Activated CD4-positive, alpha-beta T cell treated with anti-CD3 and anti-CD28 coated beads for 48 hours (primary cell): Measurements from ENCODE around the gene CFAP74.

Experiments
- DNase-seq: peaks from one replicate; pipeline ENCODE4 v3.0.0-alpha.2; 2020

CFAP74 gene

GRCh38 chr1:2003541-2004131 is at the start of gene CFAP74:
TSS of gene CFAP74 (minus strand) at chr1:2003786. CDS start at chr1:1990956, 12,830 bp downstream.
- DNase-seq, result peak; percentile 47

GRCh38 chr1:2053217-2053616 is 49.6 kb upstream of the CFAP74 start:
- DNase-seq, result no peak

GRCh38 chr1:2052756-2053155 is 49.2 kb upstream of the CFAP74 start:
- no peak for DNase-seq

GRCh38 chr1:2052054-2052679 is 48.6 kb upstream of the CFAP74 start:
- no peak for DNase-seq

- DNase-seq, result peak; percentile 27
Measured at GRCh38 chr1:2050793-2051682, 47.5 kb upstream of the CFAP74 start.

- peak; percentile 38 for DNase-seq
Measured at GRCh38 chr1:2050461-2050792, 46.8 kb upstream of the CFAP74 start.

- peak; percentile 94 for DNase-seq
Measured at GRCh38 chr1:2049718-2050431, 46.3 kb upstream of the CFAP74 start, which contains the start of gene PRKCZ. TSS of gene PRKCZ (plus strand) at chr1:2050411. CDS start at chr1:2050631, 220 bp downstream.

GRCh38 chr1:2049225-2049717 is 45.7 kb upstream of the CFAP74 start:
- DNase-seq, result no peak

- DNase-seq, result no peak
Measured at GRCh38 chr1:2047749-2048729, 44.5 kb upstream of the CFAP74 start.

GRCh38 chr1:2046953-2047748 is 43.6 kb upstream of the CFAP74 start:
- DNase-seq, result no peak

GRCh38 chr1:2046174-2046917 is 42.8 kb upstream of the CFAP74 start:
- peak; percentile 68 for DNase-seq

- no peak for DNase-seq
Measured at GRCh38 chr1:2045468-2046173, 42.0 kb upstream of the CFAP74 start.

GRCh38 chr1:2044510-2045319 is 41.1 kb upstream of the CFAP74 start:
- DNase-seq, result peak; percentile 83

GRCh38 chr1:2043886-2044285 is 40.3 kb upstream of the CFAP74 start:
- DNase-seq, result no peak

GRCh38 chr1:2042830-2043773 is 39.5 kb upstream of the CFAP74 start:
- DNase-seq, result no peak

- DNase-seq, result no peak
Measured at GRCh38 chr1:2041887-2042286, 38.3 kb upstream of the CFAP74 start.

GRCh38 chr1:2041305-2041704 is 37.7 kb upstream of the CFAP74 start:
- DNase-seq, result no peak
